Thyroid gland (tissue), 4 donors: ENCODE data around the gene PHF3. TPM values are rescaled to one million over a fixed set of nuclear protein-coding genes. Genes with fewer than 3 reads are reported as not detected.

Experiments used
- DNase-seq, 2 donors: peaks; one replicate each; pipeline ENCODE4 v3.0.0-alpha.2; 2019
- H3K27ac ChIP-seq, 3 donors: fragments of 200-600 bp; sonication (generic); 1 replicate in 2 of 3; 2 replicates in 1 of 3; pipeline ENCODE4 v1.5.1; 2016 to 2019; ENCODE audit warnings: mild to moderate bottlenecking in 1 of 3, moderate library complexity in 1 of 3
- H3K27me3 ChIP-seq: fragments of 200-600 bp; sonication (generic); one replicate; pipeline ENCODE4 v1.5.1; 2019
- H3K36me3 ChIP-seq, 2 donors: fragments of 200-600 bp; sonication (generic); one replicate each; pipeline ENCODE4 v1.5.1; 2016 to 2019
- H3K4me1 ChIP-seq, 2 donors: fragments of 200-600 bp; sonication (generic); one replicate each; pipeline ENCODE4 v1.5.1; 2017 to 2019
- H3K4me3 ChIP-seq, 3 donors: fragments of 200-600 bp; sonication (generic); replicated peaks in 1 of 3; 1 replicate in 2 of 3; 2 replicates in 1 of 3; pipeline ENCODE4 v1.5.1; 2016; ENCODE audit warnings: mild to moderate bottlenecking in 1 of 3
- H3K9me3 ChIP-seq: fragments of 200-600 bp; sonication (generic); one replicate; pipeline ENCODE4 v1.5.1; 2017
- CTCF ChIP-seq, 6 experiments: fragments of 200-600 bp in 3 of 6; fragments of 450-650 bp in 3 of 6; sonication (generic) in 3 of 6; IDR thresholded peaks; one replicate each; pipeline ENCODE4 v1.5.1; 2016 to 2019; ENCODE audit warnings: antibody characterized with exemption in 6 of 6, mild to moderate bottlenecking in 2 of 6, inconsistent platforms in 1 of 6, moderate library complexity in 1 of 6
- POLR2A ChIP-seq, 2 donors: fragments of 450-650 bp; IDR thresholded peaks; one replicate each; pipeline ENCODE4 v1.6.1; 2017; ENCODE audit warnings: antibody characterized with exemption in 2 of 2, mild to moderate bottlenecking in 2 of 2, moderate library complexity in 1 of 2
- WGBS, 2 donors: methylation state at CpG; one replicate each; pipeline ENCODE4 v1.1.5; 2017; 5-methylcytosine and 5-hydroxymethylcytosine counted together
- intact Hi-C: fragments of 100-400 bp; cut with DNase I; formaldehyde crosslinking; loops from one replicate; pipeline ENCODE4 v1.15.1; 2023
- total RNA-seq, 4 donors: library from RNA; depleted of rRNA; stranded (reverse); fragments of >200 nt; gene quantifications; one replicate each; pipeline ENCODE4 v1.2.3, GENCODE V29; 2016

PHF3 gene
- total RNA-seq, 4 donors from 2014 or later, result 74.4 to 114 (median 89.6) TPM

GRCh38 chr6:63661769-63662168, 26.2 kb downstream of the PHF3 start:
- no peak for TF ChIP-seq POLR2A (IDR thresholded peaks at IDR 0.05)
- TF ChIP-seq CTCF (IDR thresholded peaks at IDR 0.05), result no peak
- no peaks in the 10 kb centered on the region for H3K36me3 ChIP-seq
- no peak for DNase-seq
- no peaks in the 10 kb centered on the region for H3K9me3 ChIP-seq
- 98 to 100% methylated on average over 5 of the region's 5 CpGs for WGBS, 2 donors
- intact Hi-C loops, result no loop called here
- H3K27ac ChIP-seq, result no peak overlapping the region
- no peaks in the 10 kb centered on the region for H3K27me3 ChIP-seq
- H3K4me3 ChIP-seq, result no peak overlapping the region
- peaks cover 17 to 19% of the 10 kb centered on the region in 2 donors for H3K4me1 ChIP-seq

- no peaks in the 10 kb centered on the region for H3K36me3 ChIP-seq
Observed at GRCh38 chr6:63663147-63663955, 27.7 kb downstream of the PHF3 start.

GRCh38 chr6:63663956-63664281, 28.3 kb downstream of the PHF3 start:
- intact Hi-C loops, result no loop called here
- no peak for DNase-seq
- H3K36me3 ChIP-seq, result no peaks in the 10 kb centered on the region
- H3K4me3 ChIP-seq, result no peak overlapping the region
- H3K9me3 ChIP-seq, result no peaks in the 10 kb centered on the region
- no peak overlapping the region for H3K27ac ChIP-seq
- TF ChIP-seq CTCF (IDR thresholded peaks at IDR 0.05) (no peak), POLR2A (IDR thresholded peaks at IDR 0.05) (no peak)
- peaks cover 17 to 19% of the 10 kb centered on the region in 2 donors for H3K4me1 ChIP-seq
- no peaks in the 10 kb centered on the region for H3K27me3 ChIP-seq

More at GRCh38 chr6:63663147-63663955, 27.7 kb downstream of the PHF3 start:
- Histone ChIP-seq H3K27me3 (no peaks in the 10 kb centered on the region), H3K9me3 (no peaks in the 10 kb centered on the region), H3K4me3 (no peak overlapping the region), H3K27ac (no peak overlapping the region), H3K4me1 (peaks cover 17 to 19% of the 10 kb centered on the region in 2 donors)
- no peak for DNase-seq
- TF ChIP-seq POLR2A (IDR thresholded peaks at IDR 0.05), result no peak
- TF ChIP-seq CTCF (IDR thresholded peaks at IDR 0.05), result no peak
- WGBS, 2 donors, result 90 to 97% methylated on average over 5 of the region's 5 CpGs
- intact Hi-C loops, result no loop called here

GRCh38 chr6:63671098-63671754, 35.6 kb downstream of the PHF3 start:
- H3K9me3 ChIP-seq, result no peaks in the 10 kb centered on the region
- intact Hi-C loops, result no loop called here
- H3K27me3 ChIP-seq, result no peaks in the 10 kb centered on the region
- H3K27ac ChIP-seq, result no peak overlapping the region
- no peaks in the 10 kb centered on the region for H3K36me3 ChIP-seq
- no peak for DNase-seq
- no peak for TF ChIP-seq CTCF (IDR thresholded peaks at IDR 0.05)
- TF ChIP-seq POLR2A (IDR thresholded peaks at IDR 0.05), result no peak
- 73 to 86% methylated on average over 6 of the region's 6 CpGs for WGBS, 2 donors
- no peak overlapping the region for H3K4me3 ChIP-seq
- peaks cover 1 to 12% of the 10 kb centered on the region in 2 donors for H3K4me1 ChIP-seq

- intact Hi-C loops, result no loop called here
- H3K27ac ChIP-seq, result no peak overlapping the region
- H3K4me3 ChIP-seq, result no peak overlapping the region
- no peaks in the 10 kb centered on the region for H3K9me3 ChIP-seq
- H3K27me3 ChIP-seq, result no peaks in the 10 kb centered on the region
- no peaks in the 10 kb centered on the region for H3K36me3 ChIP-seq
- 88 to 92% methylated on average over 3 of the region's 3 CpGs for WGBS, 2 donors
- H3K4me1 ChIP-seq, result peaks cover 4 to 20% of the 10 kb centered on the region in 2 donors
- TF ChIP-seq POLR2A (IDR thresholded peaks at IDR 0.05), result no peak
- no peak for TF ChIP-seq CTCF (IDR thresholded peaks at IDR 0.05)
- no peak for DNase-seq
Observed at GRCh38 chr6:63672582-63673129, 37.1 kb downstream of the PHF3 start.
